Measurements from ENCODE around the gene CCDC38. TPM values are rescaled to one million over a fixed set of nuclear protein-coding genes. Genes with fewer than 3 reads are reported as not detected.

The CCDC38 gene
- total and polyA plus RNA-seq, 9 donors: 0.09 to 0.47 (median 0.18) TPM; not detected in 2

DNA sequence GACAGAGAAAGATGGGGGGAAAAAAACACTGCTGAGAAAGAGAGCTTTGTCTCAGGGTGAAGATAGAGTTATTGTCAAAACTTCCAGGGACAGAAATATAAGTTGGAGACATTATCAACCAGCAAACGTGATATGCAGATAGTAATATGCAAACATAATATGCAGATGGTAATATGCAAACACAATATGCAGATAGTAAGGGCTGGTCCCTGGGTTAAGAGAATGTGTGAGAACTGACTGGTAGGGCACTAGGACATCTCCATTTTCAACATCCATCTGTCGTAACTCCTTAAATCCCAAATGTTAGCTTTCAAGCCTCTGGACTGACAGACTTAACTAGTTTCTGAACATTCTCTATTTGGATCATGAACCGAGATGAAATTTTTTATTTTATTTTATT, 51.5 kb downstream of the CCDC38 start:
- WGBS (ENCODE audit: insufficient coverage): no CpG with 5 or more reads among the region's 3 CpGs
- Histone ChIP-seq H3K4me1 (ENCODE audit: control insufficient read depth, insufficient read depth, low read length) (no peaks in the 10 kb centered on the region), H3K36me3 (ENCODE audit: control insufficient read depth, insufficient read depth, low read length) (no peaks in the 10 kb centered on the region), H3K9me3 (replicated peaks; ENCODE audit: control insufficient read depth, low read depth, low read length) (no peaks in the 10 kb centered on the region), H3K27ac (ENCODE audit: low read length) (no peak overlapping the region), H3K27me3 (ENCODE audit: control insufficient read depth, insufficient read depth, low read length) (no peaks in the 10 kb centered on the region), H3K4me3 (ENCODE audit: low read length) (no peak overlapping the region)
- no peak for DNase-seq

DNA sequence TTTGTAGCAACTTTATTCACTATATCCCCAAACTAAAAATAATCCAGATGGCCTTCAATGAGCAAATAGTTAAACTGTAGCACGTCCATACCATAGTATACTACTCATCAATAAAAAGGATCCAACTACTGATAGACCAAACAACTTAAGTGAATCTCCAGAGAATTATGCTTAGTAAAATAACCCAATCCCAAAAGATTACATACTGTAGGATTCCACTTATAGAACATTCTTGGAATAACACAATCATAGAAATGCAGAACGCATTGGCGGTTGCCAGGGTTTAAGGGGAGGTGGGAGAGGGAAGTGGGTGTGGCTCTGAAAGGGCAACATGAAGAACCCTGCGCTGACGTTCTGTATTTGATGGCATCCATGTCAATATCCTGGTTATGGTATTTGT, 55.1 kb downstream of the CCDC38 start:
- DNase-seq: no peak
- no peaks in the 10 kb centered on the region for H3K4me1 ChIP-seq (ENCODE audit: control insufficient read depth, insufficient read depth, low read length)
- WGBS (ENCODE audit: insufficient coverage): 61% methylated on average over 3 of the region's 5 CpGs
- peaks cover 4% of the 10 kb centered on the region for H3K9me3 ChIP-seq (replicated peaks; ENCODE audit: control insufficient read depth, low read depth, low read length)
- no peak overlapping the region for H3K4me3 ChIP-seq (ENCODE audit: low read length)
- H3K27ac ChIP-seq (ENCODE audit: low read length): no peak overlapping the region
- no peaks in the 10 kb centered on the region for H3K36me3 ChIP-seq (ENCODE audit: control insufficient read depth, insufficient read depth, low read length)
- H3K27me3 ChIP-seq (ENCODE audit: control insufficient read depth, insufficient read depth, low read length): no peaks in the 10 kb centered on the region

GRCh38 chr12:95884998-95885397, 57.4 kb downstream of the CCDC38 start:
- DNase-seq: no peak
- Histone ChIP-seq H3K36me3 (ENCODE audit: control insufficient read depth, insufficient read depth, low read length) (no peaks in the 10 kb centered on the region), H3K4me1 (ENCODE audit: control insufficient read depth, insufficient read depth, low read length) (no peaks in the 10 kb centered on the region), H3K4me3 (ENCODE audit: low read length) (no peak overlapping the region), H3K27me3 (ENCODE audit: control insufficient read depth, insufficient read depth, low read length) (no peaks in the 10 kb centered on the region), H3K9me3 (replicated peaks; ENCODE audit: control insufficient read depth, low read depth, low read length) (peaks cover 4% of the 10 kb centered on the region), H3K27ac (ENCODE audit: low read length) (no peak overlapping the region)
- 40% methylated on average over 1 of the region's 3 CpGs for WGBS (ENCODE audit: insufficient coverage)

DNA sequence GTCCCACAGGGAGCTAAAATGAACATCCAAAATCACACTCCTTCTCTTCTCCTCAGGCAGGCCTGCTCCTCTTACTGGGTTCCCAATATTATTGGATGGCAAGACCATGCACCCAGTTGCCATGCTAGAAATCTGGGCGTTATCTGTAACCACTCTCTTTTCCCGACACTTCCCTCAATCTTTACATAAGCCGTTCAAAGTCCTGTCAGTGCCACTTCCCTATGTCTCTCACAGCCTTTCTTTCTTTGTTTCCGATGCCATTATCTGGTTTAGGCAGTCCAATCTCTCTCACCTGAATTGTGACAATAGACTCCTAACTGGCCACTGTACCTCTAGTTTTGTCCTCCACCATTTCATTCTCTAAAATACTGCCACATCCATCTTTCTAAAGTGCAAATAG, 59.5 kb downstream of the CCDC38 start:
- H3K9me3 ChIP-seq (replicated peaks; ENCODE audit: control insufficient read depth, low read depth, low read length): peaks cover 4% of the 10 kb centered on the region
- no peak overlapping the region for H3K27ac ChIP-seq (ENCODE audit: low read length)
- no peaks in the 10 kb centered on the region for H3K27me3 ChIP-seq (ENCODE audit: control insufficient read depth, insufficient read depth, low read length)
- H3K36me3 ChIP-seq (ENCODE audit: control insufficient read depth, insufficient read depth, low read length): no peaks in the 10 kb centered on the region
- no peak for DNase-seq
- no peaks in the 10 kb centered on the region for H3K4me1 ChIP-seq (ENCODE audit: control insufficient read depth, insufficient read depth, low read length)
- H3K4me3 ChIP-seq (ENCODE audit: low read length): no peak overlapping the region
- 77% methylated on average over 4 of the region's 4 CpGs for WGBS (ENCODE audit: insufficient coverage)

- Histone ChIP-seq H3K27ac (ENCODE audit: low read length) (no peak overlapping the region), H3K9me3 (replicated peaks; ENCODE audit: control insufficient read depth, low read depth, low read length) (peaks cover 4% of the 10 kb centered on the region), H3K4me1 (ENCODE audit: control insufficient read depth, insufficient read depth, low read length) (no peaks in the 10 kb centered on the region), H3K27me3 (ENCODE audit: control insufficient read depth, insufficient read depth, low read length) (no peaks in the 10 kb centered on the region), H3K4me3 (ENCODE audit: low read length) (no peak overlapping the region), H3K36me3 (ENCODE audit: control insufficient read depth, insufficient read depth, low read length) (no peaks in the 10 kb centered on the region)
- WGBS (ENCODE audit: insufficient coverage): 8% methylated on average over 1 of the region's 1 CpG
- DNase-seq: peak; percentile 48
Observed at GRCh38 chr12:95882080-95882479, 60.3 kb downstream of the CCDC38 start.

GRCh38 chr12:95881331-95881955, 61.0 kb downstream of the CCDC38 start:
- Histone ChIP-seq H3K4me3 (ENCODE audit: low read length) (no peak overlapping the region), H3K4me1 (ENCODE audit: control insufficient read depth, insufficient read depth, low read length) (no peaks in the 10 kb centered on the region), H3K36me3 (ENCODE audit: control insufficient read depth, insufficient read depth, low read length) (no peaks in the 10 kb centered on the region), H3K27ac (ENCODE audit: low read length) (no peak overlapping the region), H3K9me3 (replicated peaks; ENCODE audit: control insufficient read depth, low read depth, low read length) (peaks cover 4% of the 10 kb centered on the region), H3K27me3 (ENCODE audit: control insufficient read depth, insufficient read depth, low read length) (no peaks in the 10 kb centered on the region)
- peak; percentile 25 for DNase-seq
- no CpG with 5 or more reads among the region's 3 CpGs for WGBS (ENCODE audit: insufficient coverage)

DNA sequence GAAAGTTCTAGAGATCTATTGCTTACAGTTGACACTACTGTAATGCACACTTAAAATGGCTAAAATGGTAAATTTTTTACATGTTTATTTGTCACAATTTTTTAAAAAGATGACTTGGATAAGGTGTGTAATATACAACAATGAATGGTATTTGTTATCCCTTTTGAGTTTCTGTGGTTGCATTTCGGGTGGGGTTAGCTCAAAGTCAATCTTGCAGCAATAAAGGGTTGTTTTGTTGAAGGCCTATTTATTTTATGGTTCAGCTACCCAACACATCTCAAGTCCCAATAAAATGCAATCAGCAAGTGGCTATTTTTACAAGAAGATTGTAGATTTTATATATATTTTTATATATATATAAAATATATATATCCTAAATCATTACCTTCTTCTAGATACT, 61.5 kb downstream of the CCDC38 start:
- Histone ChIP-seq H3K9me3 (replicated peaks; ENCODE audit: control insufficient read depth, low read depth, low read length) (peaks cover 4% of the 10 kb centered on the region), H3K4me3 (ENCODE audit: low read length) (no peak overlapping the region), H3K36me3 (ENCODE audit: control insufficient read depth, insufficient read depth, low read length) (no peaks in the 10 kb centered on the region), H3K27ac (ENCODE audit: low read length) (no peak overlapping the region), H3K27me3 (ENCODE audit: control insufficient read depth, insufficient read depth, low read length) (no peaks in the 10 kb centered on the region), H3K4me1 (ENCODE audit: control insufficient read depth, insufficient read depth, low read length) (no peaks in the 10 kb centered on the region)
- DNase-seq: no peak
- WGBS (ENCODE audit: insufficient coverage): no CpG with 5 or more reads among the region's 1 CpG

DNA sequence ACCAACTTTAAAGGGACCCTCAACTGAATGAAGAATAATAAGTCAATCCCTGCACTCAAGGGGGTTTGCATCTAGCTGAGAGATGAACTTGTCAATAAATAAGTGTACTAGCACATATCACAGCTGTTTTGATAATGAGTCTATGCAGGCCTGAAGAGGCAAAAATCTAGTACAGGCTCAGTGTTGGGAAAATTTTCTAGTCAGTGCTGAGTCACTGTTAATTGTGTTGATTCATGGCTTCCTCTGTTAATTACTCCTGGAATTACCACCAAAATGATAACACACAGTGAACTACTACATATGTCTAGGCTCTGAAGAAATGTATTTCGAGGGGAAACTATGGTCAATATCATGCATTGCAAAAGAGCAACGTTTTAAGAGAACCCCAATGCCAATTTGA, 64.8 kb downstream of the CCDC38 start:
- Histone ChIP-seq H3K36me3 (ENCODE audit: control insufficient read depth, insufficient read depth, low read length) (no peaks in the 10 kb centered on the region), H3K4me1 (ENCODE audit: control insufficient read depth, insufficient read depth, low read length) (no peaks in the 10 kb centered on the region), H3K27me3 (ENCODE audit: control insufficient read depth, insufficient read depth, low read length) (no peaks in the 10 kb centered on the region), H3K4me3 (ENCODE audit: low read length) (no peak overlapping the region), H3K9me3 (replicated peaks; ENCODE audit: control insufficient read depth, low read depth, low read length) (no peaks in the 10 kb centered on the region), H3K27ac (ENCODE audit: low read length) (no peak overlapping the region)
- no peak for DNase-seq
- no CpG with 5 or more reads among the region's 2 CpGs for WGBS (ENCODE audit: insufficient coverage)

DNA sequence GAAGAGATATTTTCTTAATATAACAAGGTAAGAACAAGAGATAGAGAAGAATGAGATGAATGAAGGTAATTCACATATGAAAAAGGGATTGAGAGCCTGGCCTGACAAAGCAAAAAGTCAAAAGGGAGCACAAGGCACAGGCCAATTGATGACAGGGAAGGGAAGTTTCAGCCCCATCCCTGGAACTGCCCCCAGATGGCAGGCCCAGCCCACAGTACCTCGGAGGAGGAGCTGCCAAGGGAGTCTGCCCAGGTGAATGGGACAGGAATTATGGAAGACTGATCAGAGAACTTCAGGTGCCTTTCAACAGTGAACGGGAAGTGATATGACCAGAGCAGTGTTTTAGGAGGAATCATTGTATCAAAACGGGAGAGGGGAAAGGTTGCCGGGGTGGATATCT, 68.0 kb downstream of the CCDC38 start:
- 85% methylated on average over 4 of the region's 4 CpGs for WGBS (ENCODE audit: insufficient coverage)
- Histone ChIP-seq H3K4me1 (ENCODE audit: control insufficient read depth, insufficient read depth, low read length) (no peaks in the 10 kb centered on the region), H3K27me3 (ENCODE audit: control insufficient read depth, insufficient read depth, low read length) (no peaks in the 10 kb centered on the region), H3K27ac (ENCODE audit: low read length) (no peak overlapping the region), H3K36me3 (ENCODE audit: control insufficient read depth, insufficient read depth, low read length) (no peaks in the 10 kb centered on the region), H3K4me3 (ENCODE audit: low read length) (no peak overlapping the region), H3K9me3 (replicated peaks; ENCODE audit: control insufficient read depth, low read depth, low read length) (no peaks in the 10 kb centered on the region)
- no peak for DNase-seq

DNA sequence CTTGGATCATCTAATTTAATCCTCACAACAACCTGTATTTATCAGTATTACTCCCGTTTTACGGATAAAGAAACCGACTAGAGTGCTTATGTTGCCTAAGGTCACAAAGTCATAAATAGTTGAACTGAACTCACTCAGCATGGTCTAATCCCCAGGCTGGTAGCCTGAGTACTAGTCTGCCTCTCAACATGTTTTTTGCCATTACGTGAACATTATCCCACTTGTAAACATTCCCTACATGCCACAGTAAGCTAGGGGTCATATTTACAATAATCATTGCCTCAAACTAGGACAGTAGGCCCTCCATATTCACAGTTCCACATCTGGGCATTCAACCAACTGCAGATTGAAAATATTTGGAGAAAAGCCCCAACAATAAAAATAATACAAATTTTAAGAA, 71.5 kb downstream of the CCDC38 start:
- no peaks in the 10 kb centered on the region for H3K4me1 ChIP-seq (ENCODE audit: control insufficient read depth, insufficient read depth, low read length)
- H3K36me3 ChIP-seq (ENCODE audit: control insufficient read depth, insufficient read depth, low read length): peaks cover 8% of the 10 kb centered on the region
- H3K27ac ChIP-seq (ENCODE audit: low read length): no peak overlapping the region
- no peaks in the 10 kb centered on the region for H3K9me3 ChIP-seq (replicated peaks; ENCODE audit: control insufficient read depth, low read depth, low read length)
- WGBS (ENCODE audit: insufficient coverage): 72% methylated on average over 2 of the region's 4 CpGs
- H3K4me3 ChIP-seq (ENCODE audit: low read length): no peak overlapping the region
- DNase-seq: no peak
- no peaks in the 10 kb centered on the region for H3K27me3 ChIP-seq (ENCODE audit: control insufficient read depth, insufficient read depth, low read length)

DNA sequence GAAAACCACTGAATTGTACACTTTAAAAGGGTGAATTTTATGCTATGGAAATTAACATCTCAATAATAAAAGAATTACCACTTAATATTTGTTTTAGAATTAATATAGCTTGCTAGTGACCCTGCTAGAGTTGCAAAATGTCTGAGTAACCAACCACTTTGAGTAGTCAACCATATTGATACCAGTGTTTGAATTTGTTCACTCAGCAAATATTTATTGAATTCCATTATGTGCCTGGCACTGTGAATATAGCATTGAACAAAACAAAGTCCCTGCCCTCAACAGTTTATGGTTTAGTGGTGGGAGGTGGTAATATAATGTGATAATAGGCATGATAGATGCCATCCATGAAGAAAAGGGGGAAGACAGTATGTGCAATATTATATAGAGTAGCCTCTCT, 79.1 kb downstream of the CCDC38 start:
- Histone ChIP-seq H3K36me3 (ENCODE audit: control insufficient read depth, insufficient read depth, low read length) (peaks cover 21% of the 10 kb centered on the region), H3K4me3 (ENCODE audit: low read length) (no peak overlapping the region), H3K9me3 (replicated peaks; ENCODE audit: control insufficient read depth, low read depth, low read length) (peaks cover 2% of the 10 kb centered on the region), H3K27me3 (ENCODE audit: control insufficient read depth, insufficient read depth, low read length) (no peaks in the 10 kb centered on the region), H3K4me1 (ENCODE audit: control insufficient read depth, insufficient read depth, low read length) (peaks cover 7% of the 10 kb centered on the region), H3K27ac (ENCODE audit: low read length) (no peak overlapping the region)
- DNase-seq: no peak
